Subcutaneous adipose tissue (tissue), 4 donors: ENCODE measurements around the gene ATP6V1B1. TPM values are rescaled to one million over a fixed set of nuclear protein-coding genes. Genes with fewer than 3 reads are reported as not detected.

Source experiments
- total RNA-seq, 4 donors: library from RNA; depleted of rRNA; stranded (reverse); fragments of >200 nt; gene quantifications; one replicate each; pipeline ENCODE4 v1.1.0, GENCODE V29; 2016
- TF ChIP-seq, protein P1 (sequence below): fragments of 450-650 bp; IDR thresholded peaks from one replicate; pipeline ENCODE4 v1.5.1; 2016; ENCODE audit warnings: low read depth, mild to moderate bottlenecking, control low read depth, antibody characterized with exemption, moderate library complexity

ATP6V1B1 gene
- total RNA-seq, 4 donors from 2014 or later = not detected

DNA sequence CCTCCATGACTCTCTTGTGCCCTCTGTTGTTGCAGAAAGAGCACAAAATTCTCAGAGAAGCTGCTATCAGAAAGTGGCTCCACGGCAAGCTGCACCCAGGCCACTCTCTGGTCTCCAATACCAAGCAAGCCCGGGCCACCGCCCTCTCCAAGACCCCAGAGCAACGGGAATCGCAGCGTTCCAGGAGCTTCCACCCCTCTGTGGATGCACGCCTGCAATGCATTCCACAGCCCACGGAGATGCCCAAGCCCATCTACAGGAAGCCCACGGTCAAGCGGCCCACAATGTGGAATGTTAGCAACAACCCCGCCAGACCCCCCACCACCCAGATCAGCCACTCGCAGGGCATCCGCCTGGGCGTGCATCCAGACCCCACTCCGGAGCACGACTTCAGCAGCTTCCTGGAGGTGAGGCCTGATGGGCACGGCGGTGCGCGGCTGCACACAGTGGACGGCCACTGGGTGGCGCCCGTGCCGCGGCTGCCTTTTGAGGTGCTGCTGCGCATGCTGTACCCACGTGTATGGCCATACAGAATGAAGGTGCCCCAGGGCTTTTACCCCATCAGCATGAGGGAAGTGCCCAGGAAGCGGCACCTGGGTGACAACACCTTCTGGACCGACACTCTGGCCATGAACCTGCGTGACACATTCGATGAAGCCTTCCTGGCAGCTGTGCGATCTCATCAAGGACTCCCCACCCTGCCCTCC lies 49.0 kb downstream of the ATP6V1B1 start:
- TF ChIP-seq, protein P1, sequence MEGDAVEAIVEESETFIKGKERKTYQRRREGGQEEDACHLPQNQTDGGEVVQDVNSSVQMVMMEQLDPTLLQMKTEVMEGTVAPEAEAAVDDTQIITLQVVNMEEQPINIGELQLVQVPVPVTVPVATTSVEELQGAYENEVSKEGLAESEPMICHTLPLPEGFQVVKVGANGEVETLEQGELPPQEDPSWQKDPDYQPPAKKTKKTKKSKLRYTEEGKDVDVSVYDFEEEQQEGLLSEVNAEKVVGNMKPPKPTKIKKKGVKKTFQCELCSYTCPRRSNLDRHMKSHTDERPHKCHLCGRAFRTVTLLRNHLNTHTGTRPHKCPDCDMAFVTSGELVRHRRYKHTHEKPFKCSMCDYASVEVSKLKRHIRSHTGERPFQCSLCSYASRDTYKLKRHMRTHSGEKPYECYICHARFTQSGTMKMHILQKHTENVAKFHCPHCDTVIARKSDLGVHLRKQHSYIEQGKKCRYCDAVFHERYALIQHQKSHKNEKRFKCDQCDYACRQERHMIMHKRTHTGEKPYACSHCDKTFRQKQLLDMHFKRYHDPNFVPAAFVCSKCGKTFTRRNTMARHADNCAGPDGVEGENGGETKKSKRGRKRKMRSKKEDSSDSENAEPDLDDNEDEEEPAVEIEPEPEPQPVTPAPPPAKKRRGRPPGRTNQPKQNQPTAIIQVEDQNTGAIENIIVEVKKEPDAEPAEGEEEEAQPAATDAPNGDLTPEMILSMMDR = no peak

DNA sequence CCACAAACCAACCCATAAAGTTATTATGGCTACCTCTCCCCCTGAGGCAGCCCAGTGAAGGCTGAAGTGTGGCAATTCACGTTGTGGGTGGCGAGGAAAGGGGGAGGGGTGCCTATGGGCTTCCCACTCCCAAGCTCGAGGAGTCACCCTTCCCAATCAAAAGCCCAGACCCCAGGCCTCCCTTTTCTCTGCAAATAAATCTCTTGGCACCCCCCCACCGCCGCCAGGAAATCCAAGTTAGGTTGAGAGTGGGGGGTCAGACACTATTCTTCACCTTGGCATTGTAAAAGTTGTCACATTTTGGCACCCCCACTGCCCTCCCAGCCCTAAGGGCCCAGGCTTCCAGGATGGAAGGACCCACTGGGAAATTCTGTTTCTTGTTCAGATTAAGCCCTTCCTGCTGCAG lies 49.6 kb downstream of the ATP6V1B1 start:
- TF ChIP-seq, protein P1 = no peak

DNA sequence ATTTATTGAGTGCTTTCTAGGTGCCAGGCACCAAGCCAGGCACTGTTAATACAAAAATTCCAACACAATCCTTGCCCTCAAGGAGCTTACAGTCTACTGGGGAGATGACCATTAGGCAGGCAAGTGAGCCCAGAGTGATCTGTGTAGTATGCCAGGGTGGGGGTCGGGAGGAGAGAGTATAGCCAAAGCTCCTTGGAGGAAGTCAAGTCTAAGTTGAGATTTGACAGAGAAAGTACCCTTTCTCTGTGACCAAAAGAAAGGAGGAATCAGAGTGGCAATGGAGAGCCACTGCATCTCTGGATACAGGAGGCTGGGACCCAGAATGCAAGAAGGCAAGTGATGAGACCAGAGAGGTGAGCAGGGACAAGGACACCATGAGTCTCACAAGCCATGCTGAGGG lies 50.3 kb downstream of the ATP6V1B1 start:
- TF ChIP-seq, protein P1 = no peak

DNA sequence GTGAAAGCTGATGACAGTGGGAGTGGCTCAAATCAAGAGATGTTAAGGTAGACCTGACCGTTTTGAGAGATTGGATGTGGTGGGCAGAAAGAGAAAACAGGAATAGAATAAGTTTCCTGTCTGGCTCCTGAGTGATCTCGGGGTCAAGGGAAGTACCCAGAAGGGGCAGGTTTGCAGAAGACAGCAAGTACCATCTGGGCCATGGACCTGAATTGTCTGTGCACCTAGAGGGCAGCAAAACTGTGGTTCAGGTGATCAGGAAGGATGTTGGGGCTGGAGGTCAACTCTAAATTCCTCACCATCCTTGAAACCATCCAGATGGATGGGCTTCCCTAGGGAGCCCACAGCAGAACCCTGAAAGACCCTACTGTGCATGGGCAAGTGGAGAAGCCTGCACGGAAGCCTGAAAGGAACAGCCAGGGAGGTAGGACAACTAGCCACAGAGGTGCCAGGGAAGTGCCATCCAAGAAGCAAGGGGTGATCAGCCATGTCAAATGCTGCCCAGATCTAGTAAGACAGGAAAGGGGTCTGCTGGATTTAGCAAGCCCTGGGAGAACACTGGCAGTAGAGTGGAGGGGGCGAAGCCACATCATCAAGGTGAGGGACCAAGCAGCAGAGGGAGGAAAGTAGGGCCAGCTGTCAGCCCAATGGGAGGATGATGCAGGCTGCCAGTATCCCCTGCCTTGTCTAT lies 50.9 kb downstream of the ATP6V1B1 start:
- TF ChIP-seq, protein P1 = no peak

DNA sequence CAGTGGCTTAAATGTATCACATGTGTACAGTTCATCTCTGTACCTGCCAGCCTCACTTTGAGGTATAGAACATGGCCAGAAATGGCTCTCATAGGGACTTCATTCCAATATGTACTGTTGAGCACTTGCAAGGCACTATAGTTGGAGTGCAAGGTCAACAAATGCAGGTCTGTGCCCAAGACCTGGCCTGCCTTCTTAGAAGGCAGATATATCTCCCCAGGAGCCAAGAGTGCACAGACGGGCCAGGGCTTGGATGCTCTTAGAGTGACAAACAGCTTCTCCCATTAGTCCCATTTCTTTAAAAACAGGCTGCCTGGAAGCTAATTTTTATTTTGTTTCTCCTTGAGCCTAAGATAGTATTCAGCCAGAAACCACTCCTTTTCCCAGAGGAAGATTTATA lies 51.7 kb downstream of the ATP6V1B1 start:
- TF ChIP-seq, protein P1 = no peak

DNA sequence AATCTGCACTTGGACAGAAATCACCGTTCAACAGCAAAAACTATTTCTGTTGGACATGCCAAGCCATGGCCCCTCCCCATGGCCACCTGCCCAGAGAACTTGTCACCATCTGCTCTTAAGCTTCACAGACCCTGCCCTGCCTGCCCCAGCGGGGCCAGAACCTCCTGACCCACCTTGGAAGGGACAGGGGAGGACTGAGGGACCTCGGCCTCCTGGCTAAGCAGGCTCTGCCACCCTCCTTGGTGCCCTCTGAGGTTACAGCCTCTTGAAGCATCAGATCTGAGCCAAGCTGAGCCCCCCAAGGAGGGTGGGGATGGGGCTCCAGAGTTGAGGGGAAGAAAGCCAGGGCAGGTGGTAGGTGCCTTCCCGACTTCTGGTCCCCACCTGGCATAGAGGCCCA lies 52.5 kb downstream of the ATP6V1B1 start:
- TF ChIP-seq, protein P1 = no peak
